ENCODE measurements around the gene DRC1.

Gene DRC1

GRCh38 chr2:26399771-26400376, 1.8 kb upstream of the DRC1 start:
- DNase-seq (ENCODE audit: low spot score): no peak

GRCh38 chr2:26400723-26401122, 997 bp upstream of the DRC1 start:
- DNase-seq (ENCODE audit: low spot score): no peak

- DNase-seq (ENCODE audit: low spot score): no peak
Measured at GRCh38 chr2:26407526-26407925, 5.8 kb downstream of the DRC1 start.

- no peak for DNase-seq (ENCODE audit: low spot score)
Measured at GRCh38 chr2:26409785-26410184, 8.1 kb downstream of the DRC1 start.

- no peak for DNase-seq (ENCODE audit: low spot score)
Measured at GRCh38 chr2:26410764-26411243, 9.1 kb downstream of the DRC1 start.

GRCh38 chr2:26411419-26411818, 9.7 kb downstream of the DRC1 start:
- DNase-seq (ENCODE audit: low spot score): no peak

GRCh38 chr2:26412091-26412673, 10.5 kb downstream of the DRC1 start:
- DNase-seq (ENCODE audit: low spot score): no peak

GRCh38 chr2:26414311-26414710, 12.6 kb downstream of the DRC1 start:
- DNase-seq (ENCODE audit: low spot score): no peak

GRCh38 chr2:26421961-26422360, 20.2 kb downstream of the DRC1 start:
- no peak for DNase-seq (ENCODE audit: low spot score)

- DNase-seq (ENCODE audit: low spot score): no peak
Measured at GRCh38 chr2:26422947-26423629, 21.4 kb downstream of the DRC1 start.

- no peak for DNase-seq (ENCODE audit: low spot score)
Measured at GRCh38 chr2:26423750-26424149, 22.0 kb downstream of the DRC1 start.

GRCh38 chr2:26424221-26424620, 22.5 kb downstream of the DRC1 start:
- no peak for DNase-seq (ENCODE audit: low spot score)

GRCh38 chr2:26428846-26429245, 27.1 kb downstream of the DRC1 start:
- no peak for DNase-seq (ENCODE audit: low spot score)

GRCh38 chr2:26429779-26430578, 28.3 kb downstream of the DRC1 start:
- no peak for DNase-seq (ENCODE audit: low spot score)

- DNase-seq (ENCODE audit: low spot score): no peak
Measured at GRCh38 chr2:26430826-26431225, 29.1 kb downstream of the DRC1 start.

- no peak for DNase-seq (ENCODE audit: low spot score)
Measured at GRCh38 chr2:26432363-26432762, 30.6 kb downstream of the DRC1 start.

GRCh38 chr2:26432859-26433258, 31.1 kb downstream of the DRC1 start:
- DNase-seq (ENCODE audit: low spot score): no peak

- DNase-seq (ENCODE audit: low spot score): no peak
Measured at GRCh38 chr2:26435106-26435505, 33.4 kb downstream of the DRC1 start.

- DNase-seq (ENCODE audit: low spot score): no peak
Measured at GRCh38 chr2:26438526-26438925, 36.8 kb downstream of the DRC1 start.

- DNase-seq (ENCODE audit: low spot score): no peak
Measured at GRCh38 chr2:26438926-26439325, 37.2 kb downstream of the DRC1 start.

- DNase-seq (ENCODE audit: low spot score): no peak
Measured at GRCh38 chr2:26442301-26442700, 40.6 kb downstream of the DRC1 start.

GRCh38 chr2:26442707-26443106, 41.0 kb downstream of the DRC1 start:
- no peak for DNase-seq (ENCODE audit: low spot score)

- DNase-seq (ENCODE audit: low spot score): no peak
Measured at GRCh38 chr2:26444236-26444635, 42.5 kb downstream of the DRC1 start.

Data from HuH-7.5 (cell line).